Stimulated activated CD8-positive, alpha-beta memory T cell treated with anti-CD3 and anti-CD28 coated beads, Interleukin-7, amount 100 ng/mL, for 1 hour (primary cell): ENCODE measurements around the gene ACTA2.

Experiments
- DNase-seq, 2 donors: peaks; one replicate each; pipeline ENCODE4 v3.0.0-alpha.2; 2020; ENCODE audit warnings: low read depth in 2 of 2

The ACTA2 gene

GRCh38 chr10:88892222-88892967 lies 60.2 kb downstream of the ACTA2 start:
- DNase-seq = no peak

DNA sequence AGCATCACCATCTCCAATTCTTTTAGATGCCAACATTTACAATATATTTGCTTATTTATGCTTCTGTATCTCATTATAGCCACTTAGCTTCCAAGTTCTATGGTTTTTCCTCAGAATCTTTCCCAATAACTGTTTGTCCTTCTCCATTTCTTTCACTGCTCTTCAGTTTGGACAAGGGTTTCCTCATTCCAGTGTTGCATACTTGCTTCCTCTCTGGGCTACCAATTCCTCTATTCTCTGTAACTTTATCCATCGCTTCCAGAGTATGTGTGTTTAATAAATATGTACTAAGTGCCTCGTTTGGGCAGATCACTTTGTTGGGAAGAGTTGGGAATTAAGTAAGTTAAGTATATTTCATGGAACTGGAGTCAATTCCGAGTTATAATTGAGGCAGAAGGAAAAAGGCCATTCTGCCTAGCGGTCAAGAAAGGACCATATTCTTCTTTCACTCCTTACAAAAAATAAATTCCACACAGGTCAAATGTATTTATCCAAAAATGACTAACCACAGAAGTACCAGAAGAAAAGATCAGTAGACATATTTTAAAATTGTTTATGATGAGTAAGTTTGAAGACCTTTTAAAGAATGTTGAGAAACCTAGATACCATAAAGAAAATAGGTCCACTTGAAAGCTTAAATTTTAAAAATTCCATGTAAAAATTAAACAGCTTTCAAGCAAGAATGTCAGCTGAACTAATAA lies 61.7 kb downstream of the ACTA2 start:
- no peak for DNase-seq

- DNase-seq = no peak
These were observed 62.8 kb downstream of the ACTA2 start for GRCh38 chr10:88889559-88890337.

- DNase-seq = no peak
These were observed 63.6 kb downstream of the ACTA2 start for GRCh38 chr10:88888810-88889445.

DNA sequence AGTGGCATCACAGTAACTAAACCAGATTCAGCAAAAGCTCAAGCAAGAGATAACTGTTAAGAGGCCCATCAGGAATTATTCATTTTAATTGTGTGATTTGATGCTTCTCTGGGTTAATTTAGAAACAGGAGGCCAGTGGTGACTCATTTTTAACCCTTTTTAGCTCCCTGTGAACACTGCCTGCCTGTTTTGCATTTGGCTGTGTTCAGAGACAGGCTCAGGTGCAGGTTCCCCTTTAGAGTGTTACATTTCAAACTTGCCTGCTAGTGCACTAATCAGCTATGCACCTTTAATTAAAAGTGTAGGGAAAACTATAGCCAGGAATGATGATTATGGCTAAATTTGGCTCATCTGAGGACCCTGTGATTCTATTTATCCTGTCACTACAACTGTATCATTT lies 66.0 kb downstream of the ACTA2 start:
- no peak for DNase-seq
